Measurements from ENCODE around the gene MCAM.
A peak's percentile ranks its signal among the peaks of the same experiment; 100 is the strongest.

The MCAM gene

GRCh38 chr11:119356349-119357031 is 39.6 kb upstream of the MCAM start:
- H3K27me3 ChIP-seq (replicated peaks; ENCODE audit: control insufficient read depth, insufficient read depth, low read length) = peaks cover 12% of the 10 kb centered on the region
- peak overlapping the region; percentile 85 for H3K4me3 ChIP-seq (ENCODE audit: low read length)
- H3K9ac ChIP-seq (ENCODE audit: low read length) = peak overlapping the region; percentile 86
- peak; percentile 93 for DNase-seq (ENCODE audit: low read depth)
- H3K4me1 ChIP-seq (ENCODE audit: control insufficient read depth, insufficient read depth, low read length) = peaks cover 19% of the 10 kb centered on the region
- peaks cover 3% of the 10 kb centered on the region for H3K36me3 ChIP-seq (ENCODE audit: control insufficient read depth, insufficient read depth, low read length, severe bottlenecking)
- no peaks in the 10 kb centered on the region for H3K9me3 ChIP-seq (ENCODE audit: control insufficient read depth, low read length)

- Histone ChIP-seq H3K36me3 (ENCODE audit: control insufficient read depth, insufficient read depth, low read length, severe bottlenecking) (peaks cover 3% of the 10 kb centered on the region), H3K9me3 (ENCODE audit: control insufficient read depth, low read length) (no peaks in the 10 kb centered on the region), H3K4me1 (ENCODE audit: control insufficient read depth, insufficient read depth, low read length) (peaks cover 12% of the 10 kb centered on the region), H3K27me3 (replicated peaks; ENCODE audit: control insufficient read depth, insufficient read depth, low read length) (peaks cover 20% of the 10 kb centered on the region), H3K4me3 (ENCODE audit: low read length) (no peak overlapping the region), H3K9ac (ENCODE audit: low read length) (no peak overlapping the region)
- no peak for DNase-seq (ENCODE audit: low read depth)
These were observed 38.3 kb upstream of the MCAM start for GRCh38 chr11:119355091-119355843.

- H3K4me3 ChIP-seq (ENCODE audit: low read length) = no peak overlapping the region
- no peaks in the 10 kb centered on the region for H3K9me3 ChIP-seq (ENCODE audit: control insufficient read depth, low read length)
- H3K9ac ChIP-seq (ENCODE audit: low read length) = no peak overlapping the region
- DNase-seq (ENCODE audit: low read depth) = no peak
- no peaks in the 10 kb centered on the region for H3K36me3 ChIP-seq (ENCODE audit: control insufficient read depth, insufficient read depth, low read length, severe bottlenecking)
- H3K27me3 ChIP-seq (replicated peaks; ENCODE audit: control insufficient read depth, insufficient read depth, low read length) = peaks cover 23% of the 10 kb centered on the region
- peaks cover 6% of the 10 kb centered on the region for H3K4me1 ChIP-seq (ENCODE audit: control insufficient read depth, insufficient read depth, low read length)
These were observed 35.9 kb upstream of the MCAM start for GRCh38 chr11:119352857-119353260.

- DNase-seq (ENCODE audit: low read depth) = no peak
- no peak overlapping the region for H3K4me3 ChIP-seq (ENCODE audit: low read length)
- no peak overlapping the region for H3K9ac ChIP-seq (ENCODE audit: low read length)
- no peaks in the 10 kb centered on the region for H3K9me3 ChIP-seq (ENCODE audit: control insufficient read depth, low read length)
- no peaks in the 10 kb centered on the region for H3K36me3 ChIP-seq (ENCODE audit: control insufficient read depth, insufficient read depth, low read length, severe bottlenecking)
- peaks cover 23% of the 10 kb centered on the region for H3K27me3 ChIP-seq (replicated peaks; ENCODE audit: control insufficient read depth, insufficient read depth, low read length)
- peaks cover 15% of the 10 kb centered on the region for H3K4me1 ChIP-seq (ENCODE audit: control insufficient read depth, insufficient read depth, low read length)
These were observed 34.3 kb upstream of the MCAM start for GRCh38 chr11:119351232-119351631.

- peaks cover 23% of the 10 kb centered on the region for H3K27me3 ChIP-seq (replicated peaks; ENCODE audit: control insufficient read depth, insufficient read depth, low read length)
- peaks cover 15% of the 10 kb centered on the region for H3K4me1 ChIP-seq (ENCODE audit: control insufficient read depth, insufficient read depth, low read length)
- no peak overlapping the region for H3K4me3 ChIP-seq (ENCODE audit: low read length)
- no peak for DNase-seq (ENCODE audit: low read depth)
- H3K9me3 ChIP-seq (ENCODE audit: control insufficient read depth, low read length) = no peaks in the 10 kb centered on the region
- no peaks in the 10 kb centered on the region for H3K36me3 ChIP-seq (ENCODE audit: control insufficient read depth, insufficient read depth, low read length, severe bottlenecking)
- no peak overlapping the region for H3K9ac ChIP-seq (ENCODE audit: low read length)
These were observed 33.4 kb upstream of the MCAM start for GRCh38 chr11:119350302-119350701.

DNA sequence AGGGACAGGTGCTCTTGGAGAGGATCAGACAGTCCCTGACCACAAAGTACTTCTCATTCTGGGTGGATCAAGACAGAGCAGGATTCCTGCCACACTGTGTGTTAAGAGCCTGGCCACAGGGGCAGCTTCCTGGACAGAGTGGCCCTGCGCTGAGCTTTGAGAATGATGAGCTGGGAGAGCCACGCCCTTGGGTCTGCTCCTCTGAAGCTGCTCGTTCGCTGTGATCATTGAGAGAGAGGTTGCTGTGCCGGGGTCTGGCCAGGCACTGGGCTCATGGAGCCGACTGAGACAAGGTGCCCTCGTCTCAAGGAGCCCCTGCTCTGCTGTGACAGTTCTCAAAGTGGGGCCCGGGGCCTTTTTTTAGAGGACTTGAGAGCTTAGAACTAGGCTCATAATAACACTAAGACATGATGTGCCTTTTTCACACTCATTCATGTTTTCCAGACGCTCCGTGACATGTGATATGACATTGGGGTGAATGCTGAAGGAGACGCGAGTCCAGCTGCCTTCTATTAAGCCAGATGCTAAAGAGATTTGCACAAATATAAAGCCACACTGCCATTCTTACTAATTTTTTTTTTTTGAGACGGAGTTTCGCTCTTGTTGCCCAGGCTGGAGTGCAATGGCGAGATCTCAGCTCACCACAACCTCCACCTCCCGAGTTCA is 31.1 kb upstream of the MCAM start:
- Histone ChIP-seq H3K9ac (ENCODE audit: low read length) (no peak overlapping the region), H3K27me3 (replicated peaks; ENCODE audit: control insufficient read depth, insufficient read depth, low read length) (peaks cover 18% of the 10 kb centered on the region), H3K9me3 (ENCODE audit: control insufficient read depth, low read length) (no peaks in the 10 kb centered on the region)

GRCh38 chr11:119347242-119347641 is 30.3 kb upstream of the MCAM start:
- DNase-seq (ENCODE audit: low read depth) = peak; percentile 46
- H3K9ac ChIP-seq (ENCODE audit: low read length) = no peak overlapping the region
- H3K4me1 ChIP-seq (ENCODE audit: control insufficient read depth, insufficient read depth, low read length) = peaks cover 18% of the 10 kb centered on the region
- peaks cover 18% of the 10 kb centered on the region for H3K27me3 ChIP-seq (replicated peaks; ENCODE audit: control insufficient read depth, insufficient read depth, low read length)
- H3K4me3 ChIP-seq (ENCODE audit: low read length) = no peak overlapping the region
- H3K36me3 ChIP-seq (ENCODE audit: control insufficient read depth, insufficient read depth, low read length, severe bottlenecking) = no peaks in the 10 kb centered on the region
- no peaks in the 10 kb centered on the region for H3K9me3 ChIP-seq (ENCODE audit: control insufficient read depth, low read length)

More for the DNA sequence above, 31.1 kb upstream of the MCAM start:
- Histone ChIP-seq H3K4me1 (ENCODE audit: control insufficient read depth, insufficient read depth, low read length) (peaks cover 18% of the 10 kb centered on the region), H3K4me3 (ENCODE audit: low read length) (no peak overlapping the region), H3K36me3 (ENCODE audit: control insufficient read depth, insufficient read depth, low read length, severe bottlenecking) (no peaks in the 10 kb centered on the region)
- DNase-seq (ENCODE audit: low read depth) = no peak

DNA sequence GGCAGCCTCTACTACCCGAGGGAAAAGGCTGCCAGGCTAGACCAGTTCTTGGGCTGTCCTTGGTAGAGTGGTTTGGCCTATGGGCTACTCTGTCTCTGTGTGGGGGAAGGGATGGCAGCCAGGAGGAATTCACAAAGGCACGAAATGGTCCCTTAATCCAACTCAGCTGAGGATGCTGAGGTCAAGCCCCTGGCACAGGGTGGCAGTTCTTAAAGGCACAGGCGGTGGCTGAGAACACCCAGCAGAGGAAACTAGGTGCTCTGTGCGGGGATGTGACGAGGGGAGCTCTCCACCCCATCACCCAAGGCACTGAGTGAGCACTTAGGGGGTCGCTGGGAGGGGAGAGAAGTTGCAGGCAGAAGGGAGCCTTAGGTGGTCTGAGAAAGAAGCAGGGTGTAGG is 29.7 kb upstream of the MCAM start, which contains the start of gene MFRP:
Gene MFRP (minus strand): TSS at position 101 of the 400 bp plus-strand sequence. CDS start 192 bp downstream, outside the sequence.
- Histone ChIP-seq H3K36me3 (ENCODE audit: control insufficient read depth, insufficient read depth, low read length, severe bottlenecking) (no peaks in the 10 kb centered on the region), H3K4me3 (ENCODE audit: low read length) (no peak within 1 kb of the TSS), H3K9ac (ENCODE audit: low read length) (no peak within 1 kb of the TSS), H3K27me3 (replicated peaks; ENCODE audit: control insufficient read depth, insufficient read depth, low read length) (peaks cover 17% of the 10 kb centered on the region), H3K9me3 (ENCODE audit: control insufficient read depth, low read length) (no peaks in the 10 kb centered on the region), H3K4me1 (ENCODE audit: control insufficient read depth, insufficient read depth, low read length) (peaks cover 18% of the 10 kb centered on the region)
- no peak for DNase-seq (ENCODE audit: low read depth)

- Histone ChIP-seq H3K4me1 (ENCODE audit: control insufficient read depth, insufficient read depth, low read length) (peaks cover 26% of the 10 kb centered on the region), H3K9ac (ENCODE audit: low read length) (no peak overlapping the region), H3K4me3 (ENCODE audit: low read length) (no peak overlapping the region), H3K27me3 (replicated peaks; ENCODE audit: control insufficient read depth, insufficient read depth, low read length) (peaks cover 11% of the 10 kb centered on the region), H3K36me3 (ENCODE audit: control insufficient read depth, insufficient read depth, low read length, severe bottlenecking) (no peaks in the 10 kb centered on the region), H3K9me3 (ENCODE audit: control insufficient read depth, low read length) (no peaks in the 10 kb centered on the region)
- no peak for DNase-seq (ENCODE audit: low read depth)
These were observed 28.8 kb upstream of the MCAM start for GRCh38 chr11:119345685-119346084.

DNA sequence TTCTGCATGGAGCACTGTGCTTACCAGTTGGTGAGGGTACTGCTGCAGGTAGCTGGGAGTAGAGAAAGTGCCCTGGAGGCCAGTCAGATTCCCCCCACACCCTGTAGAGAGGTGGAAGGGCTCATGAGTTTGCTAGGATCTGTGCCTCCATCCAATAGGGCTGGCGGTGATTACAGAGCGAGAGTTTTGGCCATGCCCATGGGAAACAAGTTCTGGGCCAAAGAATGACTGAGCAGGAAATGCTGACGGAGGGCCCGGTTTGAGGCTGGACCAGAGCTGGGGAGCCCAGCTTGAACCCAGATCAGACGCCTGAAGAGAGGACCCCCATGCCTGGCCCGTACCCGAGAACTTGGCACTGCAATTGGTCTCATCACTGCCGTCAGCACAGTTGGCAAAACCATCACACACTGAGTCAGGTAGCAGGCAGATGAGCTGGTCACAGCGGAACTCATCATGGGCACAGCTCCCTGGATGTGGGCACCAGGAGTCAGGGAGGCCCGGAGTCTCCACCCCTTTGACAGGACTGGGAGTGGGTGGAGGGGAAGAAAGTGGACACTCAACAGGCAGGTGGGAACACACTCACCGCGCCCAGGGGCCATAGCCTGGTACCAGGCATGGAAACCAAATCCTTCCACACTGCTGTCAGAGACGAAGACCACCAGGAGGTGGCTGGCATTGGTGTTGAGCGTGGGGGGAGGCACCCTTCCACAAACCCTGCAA is 27.5 kb upstream of the MCAM start:
- Histone ChIP-seq H3K4me1 (ENCODE audit: control insufficient read depth, insufficient read depth, low read length) (peaks cover 27% of the 10 kb centered on the region), H3K9me3 (ENCODE audit: control insufficient read depth, low read length) (no peaks in the 10 kb centered on the region), H3K9ac (ENCODE audit: low read length) (no peak overlapping the region), H3K36me3 (ENCODE audit: control insufficient read depth, insufficient read depth, low read length, severe bottlenecking) (no peaks in the 10 kb centered on the region), H3K4me3 (ENCODE audit: low read length) (no peak overlapping the region), H3K27me3 (replicated peaks; ENCODE audit: control insufficient read depth, insufficient read depth, low read length) (peaks cover 5% of the 10 kb centered on the region)
- DNase-seq (ENCODE audit: low read depth) = no peak

GRCh38 chr11:119343726-119344125 is 26.8 kb upstream of the MCAM start:
- Histone ChIP-seq H3K9ac (ENCODE audit: low read length) (no peak overlapping the region), H3K36me3 (ENCODE audit: control insufficient read depth, insufficient read depth, low read length, severe bottlenecking) (no peaks in the 10 kb centered on the region), H3K27me3 (replicated peaks; ENCODE audit: control insufficient read depth, insufficient read depth, low read length) (peaks cover 5% of the 10 kb centered on the region), H3K4me3 (ENCODE audit: low read length) (no peak overlapping the region), H3K4me1 (ENCODE audit: control insufficient read depth, insufficient read depth, low read length) (peaks cover 34% of the 10 kb centered on the region), H3K9me3 (ENCODE audit: control insufficient read depth, low read length) (no peaks in the 10 kb centered on the region)
- no peak for DNase-seq (ENCODE audit: low read depth)

Data from adipocyte (in vitro differentiated cells).